Measurements from ENCODE around the gene ADD2. TPM values are rescaled to one million over a fixed set of nuclear protein-coding genes. Genes with fewer than 3 reads are reported as not detected.
"Not testable (repeated sequence)": the region's sequence is repeated elsewhere in the genome, so short reads cannot be mapped to it uniquely, and the experiment has no call there.

The ADD2 gene
- total and polyA plus RNA-seq, 7 experiments from 2014 or later: 1.8 to 18.8 (median 7.3) TPM

GRCh38 chr2:70807102-70807827, 39.3 kb upstream of the ADD2 start:
- no peaks in the 10 kb centered on the region for H3K9me3 Mint-ChIP-seq
- H3K36me3 Mint-ChIP-seq: no peaks in the 10 kb centered on the region
- H3K27ac Mint-ChIP-seq: no peak overlapping the region
- POLR2A ChIA-PET: no interaction called here
- CTCF ChIA-PET: interaction anchor here (1.5 kb wide), 1 partner anchor 18 kb away, joined by 5 read pairs; the partner anchor contains the start of gene FIGLA
- Histone ChIP-seq H3K27ac (ENCODE audit: low read depth, low read length) (no peak overlapping the region), H3K36me3 (ENCODE audit: control insufficient read depth in 2 of 3, insufficient read depth in 3 of 3, low read length in 3 of 3) (no peaks in the 10 kb centered on the region), H3K9me3 (ENCODE audit: control insufficient read depth in 2 of 3, low read length in 3 of 3) (no peaks in the 10 kb centered on the region), H3K4me3 (ENCODE audit: low read length) (no peak overlapping the region), H3K27me3 (ENCODE audit: control insufficient read depth in 2 of 2, insufficient read depth in 2 of 2, low read length in 2 of 2) (no peaks in the 10 kb centered on the region), H3K4me1 (ENCODE audit: control insufficient read depth in 2 of 2, insufficient read depth in 2 of 2, low read length in 2 of 2) (no peaks in the 10 kb centered on the region)
- DNase-seq (no peak), ATAC-seq (no peak)
- H3K4me3 Mint-ChIP-seq: no peak overlapping the region
- no peaks in the 10 kb centered on the region for H3K4me1 Mint-ChIP-seq
- peaks cover 0 to 4% (median 0%) of the 10 kb centered on the region in 5 donors for H3K27me3 Mint-ChIP-seq
- intact Hi-C loops (cut with micrococcal nuclease): no loop called here

- Histone ChIP-seq H3K27me3 (ENCODE audit: control insufficient read depth in 2 of 2, insufficient read depth in 2 of 2, low read length in 2 of 2) (no peaks in the 10 kb centered on the region), H3K36me3 (ENCODE audit: control insufficient read depth in 2 of 3, insufficient read depth in 3 of 3, low read length in 3 of 3) (no peaks in the 10 kb centered on the region), H3K27ac (ENCODE audit: low read depth, low read length) (no peak overlapping the region), H3K4me3 (ENCODE audit: low read length) (no peak overlapping the region), H3K9me3 (ENCODE audit: control insufficient read depth in 2 of 3, low read length in 3 of 3) (no peaks in the 10 kb centered on the region), H3K4me1 (ENCODE audit: control insufficient read depth in 2 of 2, insufficient read depth in 2 of 2, low read length in 2 of 2) (no peaks in the 10 kb centered on the region)
- ChIA-PET CTCF (interaction anchor here (1.5 kb wide), 1 partner anchor 17 kb away, joined by 5 read pairs; the partner anchor contains the start of gene FIGLA), POLR2A (no interaction called here)
- H3K27me3 Mint-ChIP-seq: peaks cover 0 to 4% (median 0%) of the 10 kb centered on the region in 5 donors
- intact Hi-C loops (cut with micrococcal nuclease): no loop called here
- H3K27ac Mint-ChIP-seq: no peak overlapping the region
- no peaks in the 10 kb centered on the region for H3K9me3 Mint-ChIP-seq
- H3K4me3 Mint-ChIP-seq: no peak overlapping the region
- DNase-seq: no peak
- no peaks in the 10 kb centered on the region for H3K4me1 Mint-ChIP-seq
- no peaks in the 10 kb centered on the region for H3K36me3 Mint-ChIP-seq
- no peak for ATAC-seq
Measured at GRCh38 chr2:70806620-70807019, 38.6 kb upstream of the ADD2 start.

GRCh38 chr2:70806013-70806412, 38.0 kb upstream of the ADD2 start:
- POLR2A ChIA-PET: no interaction called here

GRCh38 chr2:70801607-70802263, 33.7 kb upstream of the ADD2 start:
- H3K36me3 Mint-ChIP-seq: peaks cover 0 to 7% (median 6%) of the 10 kb centered on the region in 5 donors
- intact Hi-C loops (cut with micrococcal nuclease): no loop called here
- no peak for ATAC-seq
- peaks cover 0 to 1% (median 0%) of the 10 kb centered on the region in 7 donors for H3K4me1 Mint-ChIP-seq
- Histone ChIP-seq H3K9me3 (ENCODE audit: control insufficient read depth in 2 of 3, low read length in 3 of 3) (no peaks in the 10 kb centered on the region), H3K27me3 (ENCODE audit: control insufficient read depth in 2 of 2, insufficient read depth in 2 of 2, low read length in 2 of 2) (no peaks in the 10 kb centered on the region), H3K4me1 (ENCODE audit: control insufficient read depth in 2 of 2, insufficient read depth in 2 of 2, low read length in 2 of 2) (no peaks in the 10 kb centered on the region), H3K36me3 (ENCODE audit: control insufficient read depth in 2 of 3, insufficient read depth in 3 of 3, low read length in 3 of 3) (no peaks in the 10 kb centered on the region), H3K27ac (ENCODE audit: low read depth, low read length) (no peak overlapping the region), H3K4me3 (ENCODE audit: low read length) (no peak overlapping the region)
- CTCF ChIA-PET: no interaction called here
- H3K27me3 Mint-ChIP-seq: peaks cover 0 to 8% (median 7%) of the 10 kb centered on the region in 5 donors
- H3K4me3 Mint-ChIP-seq: no peak overlapping the region
- no peak for DNase-seq
- H3K27ac Mint-ChIP-seq: no peak overlapping the region
- H3K9me3 Mint-ChIP-seq: peaks cover 0 to 7% (median 5%) of the 10 kb centered on the region in 11 donors
- POLR2A ChIA-PET: no interaction called here

More at GRCh38 chr2:70806013-70806412, 38.0 kb upstream of the ADD2 start:
- intact Hi-C loops (cut with micrococcal nuclease): no loop called here
- H3K4me3 Mint-ChIP-seq: no peak overlapping the region
- H3K36me3 Mint-ChIP-seq: no peaks in the 10 kb centered on the region
- H3K9me3 Mint-ChIP-seq: no peaks in the 10 kb centered on the region
- no peak overlapping the region for H3K27ac ChIP-seq (ENCODE audit: low read depth, low read length)
- no peak overlapping the region for H3K4me3 ChIP-seq (ENCODE audit: low read length)
- H3K27ac Mint-ChIP-seq: no peak overlapping the region
- DNase-seq (no peak), ATAC-seq (no peak)
- H3K27me3 ChIP-seq (ENCODE audit: control insufficient read depth in 2 of 2, insufficient read depth in 2 of 2, low read length in 2 of 2): no peaks in the 10 kb centered on the region
- H3K27me3 Mint-ChIP-seq: peaks cover 0 to 6% (median 0%) of the 10 kb centered on the region in 5 donors
- no peaks in the 10 kb centered on the region for H3K9me3 ChIP-seq (ENCODE audit: control insufficient read depth in 2 of 3, low read length in 3 of 3)
- CTCF ChIA-PET: interaction anchor here (1.5 kb wide), 1 partner anchor 16 kb away, joined by 5 read pairs; the partner anchor contains the start of gene FIGLA
- H3K4me1 ChIP-seq (ENCODE audit: control insufficient read depth in 2 of 2, insufficient read depth in 2 of 2, low read length in 2 of 2): no peaks in the 10 kb centered on the region
- H3K4me1 Mint-ChIP-seq: no peaks in the 10 kb centered on the region
- H3K36me3 ChIP-seq (ENCODE audit: control insufficient read depth in 2 of 3, insufficient read depth in 3 of 3, low read length in 3 of 3): no peaks in the 10 kb centered on the region

GRCh38 chr2:70799706-70800105, 31.7 kb upstream of the ADD2 start:
- DNase-seq (no peak), ATAC-seq (no peak)
- POLR2A ChIA-PET: no interaction called here
- Mint-ChIP-seq H3K27me3 (peaks cover 0 to 11% (median 6%) of the 10 kb centered on the region in 5 donors), H3K9me3 (peaks cover 0 to 7% (median 5%) of the 10 kb centered on the region in 11 donors), H3K36me3 (peaks cover 0 to 7% (median 6%) of the 10 kb centered on the region in 5 donors), H3K4me1 (peaks cover 0 to 2% (median 0%) of the 10 kb centered on the region in 7 donors), H3K27ac (no peak overlapping the region), H3K4me3 (no peak overlapping the region)
- Histone ChIP-seq H3K27ac (ENCODE audit: low read depth, low read length) (no peak overlapping the region), H3K27me3 (ENCODE audit: control insufficient read depth in 2 of 2, insufficient read depth in 2 of 2, low read length in 2 of 2) (no peaks in the 10 kb centered on the region), H3K9me3 (ENCODE audit: control insufficient read depth in 2 of 3, low read length in 3 of 3) (no peaks in the 10 kb centered on the region), H3K36me3 (ENCODE audit: control insufficient read depth in 2 of 3, insufficient read depth in 3 of 3, low read length in 3 of 3) (no peaks in the 10 kb centered on the region), H3K4me1 (ENCODE audit: control insufficient read depth in 2 of 2, insufficient read depth in 2 of 2, low read length in 2 of 2) (no peaks in the 10 kb centered on the region), H3K4me3 (ENCODE audit: low read length) (no peak overlapping the region)
- intact Hi-C loops (cut with micrococcal nuclease): no loop called here
- CTCF ChIA-PET: no interaction called here

GRCh38 chr2:70797996-70798395, 30.0 kb upstream of the ADD2 start:
- H3K9me3 Mint-ChIP-seq; POLR2A ChIA-PET; ATAC-seq; intact Hi-C loops (cut with micrococcal nuclease); H3K9me3 ChIP-seq (ENCODE audit: control insufficient read depth in 2 of 3, low read length in 3 of 3); H3K27ac ChIP-seq (ENCODE audit: low read depth, low read length); H3K4me3 ChIP-seq (ENCODE audit: low read length); H3K27ac Mint-ChIP-seq; H3K27me3 ChIP-seq (ENCODE audit: control insufficient read depth in 2 of 2, insufficient read depth in 2 of 2, low read length in 2 of 2); H3K36me3 Mint-ChIP-seq; DNase-seq; H3K4me1 ChIP-seq (ENCODE audit: control insufficient read depth in 2 of 2, insufficient read depth in 2 of 2, low read length in 2 of 2); H3K36me3 ChIP-seq (ENCODE audit: control insufficient read depth in 2 of 3, insufficient read depth in 3 of 3, low read length in 3 of 3); H3K4me1 Mint-ChIP-seq; H3K4me3 Mint-ChIP-seq: not testable (repeated sequence)
- CTCF ChIA-PET: interaction anchor here (0.6 to 1.7 kb wide), 2 partner anchors 11 to 1855 kb away, joined by 3 read pairs; no protein-coding TSS in a partner anchor
- H3K27me3 Mint-ChIP-seq: peaks cover 5 to 21% (median 9%) of the 10 kb centered on the region in 5 donors
